GM19023 (cell line): ENCODE measurements around the gene SBK1.
A peak's percentile ranks its signal among the peaks of the same experiment; 100 is the strongest.
"Not testable (repeated sequence)": the region's sequence is repeated elsewhere in the genome, so short reads cannot be mapped to it uniquely, and the experiment has no call there.

Experiments used
- ATAC-seq: cut with Tn5 transposase; IDR thresholded peaks from one replicate; pipeline ENCODE4 v1.9.1; 2021; ENCODE audit warnings: mild to moderate bottlenecking, moderate library complexity; ENCODE audit not compliant: unreplicated experiment

SBK1 gene

GRCh38 chr16:28326881-28327610 is 34.7 kb downstream of the SBK1 start:
- no peak for ATAC-seq

GRCh38 chr16:28330232-28330631 is 37.9 kb downstream of the SBK1 start:
- not testable (repeated sequence) for ATAC-seq

GRCh38 chr16:28330981-28331380 is 38.7 kb downstream of the SBK1 start:
- not testable (repeated sequence) for ATAC-seq

- not testable (repeated sequence) for ATAC-seq
Measured at GRCh38 chr16:28332632-28333031, 40.3 kb downstream of the SBK1 start.

- ATAC-seq = not testable (repeated sequence)
Measured at GRCh38 chr16:28335678-28336077, 43.4 kb downstream of the SBK1 start.

- not testable (repeated sequence) for ATAC-seq
Measured at GRCh38 chr16:28336940-28337710, 44.8 kb downstream of the SBK1 start.

- not testable (repeated sequence) for ATAC-seq
Measured at GRCh38 chr16:28338230-28338629, 45.9 kb downstream of the SBK1 start.

- ATAC-seq = not testable (repeated sequence)
Measured at GRCh38 chr16:28362600-28362999, 70.3 kb downstream of the SBK1 start.

- not testable (repeated sequence) for ATAC-seq
Measured at GRCh38 chr16:28363408-28363807, 71.1 kb downstream of the SBK1 start, which contains the start of gene NPIPB6. NPIPB6 (minus strand) TSS chr16:28363508; CDS start chr16:28362822, 686 bp downstream.

GRCh38 chr16:28364268-28365173 is 72.2 kb downstream of the SBK1 start:
- peak; percentile 95 for ATAC-seq

GRCh38 chr16:28367926-28368325 is 75.6 kb downstream of the SBK1 start:
- not testable (repeated sequence) for ATAC-seq
